H9 (cell line): ENCODE results near the gene SLC30A3. TPM values are rescaled to one million over a fixed set of nuclear protein-coding genes. Genes with fewer than 3 reads are reported as not detected.

Experiments
- DNase-seq: peaks from one replicate; pipeline ENCODE4 v3.0.0-alpha.2; 2017
- H2AFZ ChIP-seq: one replicate; pipeline ENCODE4 v1.6.1; 2013; ENCODE audit warnings: mild to moderate bottlenecking, low read length, control low read depth, moderate library complexity
- H2AK5ac ChIP-seq: 2 replicates; pipeline ENCODE4 v1.6.1; 2013; ENCODE audit warnings: low read length, control low read depth, mixed read lengths; ENCODE audit not compliant: insufficient read length
- H2BK120ac ChIP-seq: one replicate; pipeline ENCODE4 v1.6.1; 2013; ENCODE audit warnings: low read depth, mild to moderate bottlenecking, low read length, control low read depth, inconsistent platforms; ENCODE audit not compliant: poor library complexity, severe bottlenecking
- H2BK12ac ChIP-seq: 2 replicates; pipeline ENCODE4 v1.6.1; 2013; ENCODE audit warnings: low read length, control low read depth, mixed read lengths, low read depth; ENCODE audit not compliant: insufficient read length
- H2BK15ac ChIP-seq: 2 replicates; pipeline ENCODE4 v1.6.1; 2013; ENCODE audit warnings: low read depth, low read length, control low read depth
- H2BK20ac ChIP-seq: one replicate; pipeline ENCODE4 v1.6.1; 2013; ENCODE audit warnings: low read depth, mild to moderate bottlenecking, low read length, control low read depth, inconsistent platforms; ENCODE audit not compliant: poor library complexity, severe bottlenecking
- H2BK5ac ChIP-seq: 2 replicates; pipeline ENCODE4 v1.6.1; 2013; ENCODE audit warnings: low read length, control low read depth, mixed read lengths; ENCODE audit not compliant: insufficient read length
- H3K14ac ChIP-seq: 2 replicates; pipeline ENCODE4 v1.6.1; 2013; ENCODE audit warnings: low read length, control low read depth; ENCODE audit not compliant: insufficient read depth
- H3K18ac ChIP-seq: 2 replicates; pipeline ENCODE4 v1.6.1; 2013; ENCODE audit warnings: low read depth, mild to moderate bottlenecking, mixed read lengths, low read length, control low read depth; ENCODE audit not compliant: insufficient read length
- H3K23ac ChIP-seq: 2 replicates; pipeline ENCODE4 v1.6.1; 2013; ENCODE audit warnings: low read length, control low read depth, mixed read lengths, low read depth; ENCODE audit not compliant: insufficient read length
- H3K23me2 ChIP-seq: 2 replicates; pipeline ENCODE4 v1.6.1; 2013; ENCODE audit warnings: low read depth, mild to moderate bottlenecking, mixed read lengths, low read length, control low read depth; ENCODE audit not compliant: insufficient read length, poor library complexity, severe bottlenecking
- H3K27ac ChIP-seq: 2 replicates; pipeline ENCODE4 v1.5.1; 2013; ENCODE audit warnings: low read length, control low read depth, mixed read lengths, low read depth; ENCODE audit not compliant: insufficient read length
- H3K27me3 ChIP-seq: 2 replicates; pipeline ENCODE4 v1.6.1; 2013; ENCODE audit warnings: low read length, control low read depth, inconsistent platforms; ENCODE audit not compliant: insufficient read depth
- H3K4ac ChIP-seq: 2 replicates; pipeline ENCODE4 v1.6.1; 2013; ENCODE audit warnings: low read depth, mild to moderate bottlenecking, control low read depth, inconsistent platforms, low read length, moderate library complexity
- H3K4me1 ChIP-seq: 2 replicates; pipeline ENCODE4 v1.6.1; 2013; ENCODE audit warnings: low read length, control low read depth, inconsistent platforms; ENCODE audit not compliant: insufficient read depth
- H3K4me2 ChIP-seq: 2 replicates; pipeline ENCODE4 v1.6.1; 2013; ENCODE audit warnings: low read length, control low read depth, mixed read lengths; ENCODE audit not compliant: insufficient read length, insufficient read depth
- H3K56ac ChIP-seq: 2 replicates; pipeline ENCODE4 v1.6.1; 2013; ENCODE audit warnings: low read depth, mild to moderate bottlenecking, mixed read lengths, low read length, control low read depth; ENCODE audit not compliant: insufficient read length
- H3K79me1 ChIP-seq: 2 replicates; pipeline ENCODE4 v1.6.1; 2013; ENCODE audit warnings: low read depth, mild to moderate bottlenecking, moderate library complexity, low read length, control low read depth, inconsistent platforms; ENCODE audit not compliant: insufficient read depth, poor library complexity, severe bottlenecking
- H3K79me2 ChIP-seq: 2 replicates; pipeline ENCODE4 v1.6.1; 2013; ENCODE audit warnings: low read length, control low read depth, inconsistent platforms; ENCODE audit not compliant: insufficient read depth
- H3K9ac ChIP-seq: 2 replicates; pipeline ENCODE4 v1.6.1; 2013; ENCODE audit warnings: low read length, control low read depth, mixed read lengths; ENCODE audit not compliant: insufficient read length; ENCODE audit errors: extremely low read depth
- H3K9me3 ChIP-seq: one replicate; pipeline ENCODE4 v1.6.1; 2013; ENCODE audit warnings: low read depth, low read length, inconsistent platforms; ENCODE audit not compliant: control insufficient read depth
- H3T11ph ChIP-seq: one replicate; pipeline ENCODE4 v1.6.1; 2013; ENCODE audit warnings: mild to moderate bottlenecking, low read length, control low read depth, inconsistent platforms
- H4K20me1 ChIP-seq: one replicate; pipeline ENCODE4 v1.6.1; 2013; ENCODE audit not compliant: control insufficient read depth, insufficient read length, insufficient read depth
- H4K5ac ChIP-seq: 2 replicates; pipeline ENCODE4 v1.6.1; 2013; ENCODE audit warnings: low read depth, mild to moderate bottlenecking, mixed read lengths, low read length, control low read depth; ENCODE audit not compliant: insufficient read length
- H4K8ac ChIP-seq: replicated peaks from 2 replicates; pipeline ENCODE4 v1.6.1; 2013; ENCODE audit warnings: low read length, control low read depth, mixed read lengths, low read depth; ENCODE audit not compliant: insufficient read length
- H4K91ac ChIP-seq: 2 replicates; pipeline ENCODE4 v1.6.1; 2013; ENCODE audit warnings: low read depth, mild to moderate bottlenecking, moderate library complexity, mixed read lengths, low read length, control low read depth; ENCODE audit not compliant: insufficient read length
- H3K27ac Mint-ChIP-seq, 3 experiments: 2 replicates in 2 of 3; 3 replicates in 1 of 3; pipeline ENCODE4 v1.8.0; 2020 to 2021; ENCODE audit warnings: mixed read lengths in 3 of 3, mild to moderate bottlenecking in 1 of 3, moderate library complexity in 1 of 3
- H3K27me3 Mint-ChIP-seq: 2 replicates; pipeline ENCODE4 v1.8.0; 2021; ENCODE audit warnings: low read depth, mild to moderate bottlenecking, moderate library complexity, mixed read lengths
- H3K36me3 Mint-ChIP-seq, 3 experiments: 2 replicates in 2 of 3; 3 replicates in 1 of 3; pipeline ENCODE4 v1.8.0; 2020 to 2021; ENCODE audit warnings: low read depth in 3 of 3, mixed read lengths in 3 of 3; ENCODE audit not compliant: insufficient read depth in 1 of 3
- H3K4me1 Mint-ChIP-seq, 2 experiments: 2 replicates each; pipeline ENCODE4 v1.8.0; 2020; ENCODE audit warnings: mixed read lengths in 2 of 2
- H3K4me3 Mint-ChIP-seq, 2 experiments: 2 replicates in 1 of 2; 3 replicates in 1 of 2; pipeline ENCODE4 v1.8.0; 2020 to 2021; ENCODE audit warnings: mild to moderate bottlenecking in 2 of 2, mixed read lengths in 2 of 2, moderate library complexity in 1 of 2
- H3K9me3 Mint-ChIP-seq, 2 experiments: 2 replicates in 1 of 2; 3 replicates in 1 of 2; pipeline ENCODE4 v1.8.0; 2020; ENCODE audit warnings: mild to moderate bottlenecking in 2 of 2, mixed read lengths in 2 of 2, moderate library complexity in 1 of 2
- CTCF ChIP-seq: fragments of 200-600 bp; sonication (generic); conservative IDR thresholded peaks from 3 replicates; pipeline ENCODE4 v1.8.0; 2021; ENCODE audit warnings: antibody characterized with exemption, mild to moderate bottlenecking
- WGBS: extraction: QIAGEN DNeasy Blood & Tissue Kit; methylation state at CpG from one replicate; pipeline ENCODE4 v1.1.7; 2013; ENCODE audit warnings: missing lambda C conversion rate, low lambda C conversion rate, mixed read lengths; ENCODE audit not compliant: insufficient read length; ENCODE audit errors: extremely low coverage; 5-methylcytosine and 5-hydroxymethylcytosine counted together
- total RNA-seq: library from RNA; stranded (reverse); gene quantifications from 2 replicates; pipeline ENCODE4 v1.2.1, GENCODE V29; 2021

Gene SLC30A3
- total RNA-seq, 1 experiment from 2014 or later: 2.5 TPM

- no peak overlapping the region for H3K4me2 ChIP-seq
- Mint-ChIP-seq H3K27me3 (peaks cover 17% of the 10 kb centered on the region), H3K4me3 (no peak overlapping the region), H3K36me3 (peaks cover 22 to 46% (median 38%) of the 10 kb centered on the region in 3 experiments), H3K9me3 (no peaks in the 10 kb centered on the region), H3K27ac (peak overlapping the region in 1 of 3 experiments; percentile 61; a peak in 1 of 7 replicates), H3K4me1 (peaks cover 3% of the 10 kb centered on the region in 2 experiments)
- no peak overlapping the region for H4K91ac ChIP-seq
- no peak for TF ChIP-seq CTCF
- no peaks in the 10 kb centered on the region for H3K79me2 ChIP-seq
- no peak overlapping the region for H3K56ac ChIP-seq
- no peak overlapping the region for H2BK15ac ChIP-seq
- no peak overlapping the region for H3K9ac ChIP-seq
- no peak overlapping the region for H4K5ac ChIP-seq
- H3K4ac ChIP-seq: no peak overlapping the region
- no peak overlapping the region for H4K8ac ChIP-seq
- no peak overlapping the region for H2BK120ac ChIP-seq
- no peak overlapping the region for H3K23ac ChIP-seq
- H3K9me3 ChIP-seq: no peaks in the 10 kb centered on the region
- H3K14ac ChIP-seq: no peak overlapping the region
- H3K23me2 ChIP-seq: no peaks in the 10 kb centered on the region
- no peaks in the 10 kb centered on the region for H3K4me1 ChIP-seq
- no peak overlapping the region for H2BK20ac ChIP-seq
- DNase-seq: no peak
- H3T11ph ChIP-seq: no peak overlapping the region
- no peak overlapping the region for H3K27ac ChIP-seq
- WGBS: no CpG with 5 or more reads among the region's 4 CpGs
- H2AK5ac ChIP-seq: no peak overlapping the region
- H3K18ac ChIP-seq: no peak overlapping the region
- H4K20me1 ChIP-seq: no peaks in the 10 kb centered on the region
- no peak overlapping the region for H2AFZ ChIP-seq
- no peaks in the 10 kb centered on the region for H3K27me3 ChIP-seq
- H2BK12ac ChIP-seq: no peak overlapping the region
- H3K79me1 ChIP-seq: no peaks in the 10 kb centered on the region
- H2BK5ac ChIP-seq: no peak overlapping the region
These were observed 17.2 kb downstream of the SLC30A3 start for GRCh38 chr2:27245626-27246025.
